Neural progenitor cell (in vitro differentiated cells): Measurements from ENCODE around the gene KIAA1217. TPM values are rescaled to one million over a fixed set of nuclear protein-coding genes. Genes with fewer than 3 reads are reported as not detected.

Experiments
- DNase-seq: peaks from one replicate; pipeline ENCODE4 v3.0.0-alpha.2; 2016; ENCODE audit warnings: low spot score
- H2AFZ ChIP-seq: fragments of 200-600 bp; sonication (generic); replicated peaks from 2 replicates; pipeline ENCODE4 v1.6.1; 2016; ENCODE audit warnings: antibody characterized with exemption
- H3F3A ChIP-seq: fragments of 200-600 bp; sonication (generic); 2 replicates; pipeline ENCODE4 v1.6.1; 2016; ENCODE audit warnings: antibody characterized with exemption, low read depth
- H3K27ac ChIP-seq: fragments of 200-600 bp; sonication (generic); 2 replicates; pipeline ENCODE4 v1.5.1; 2016; ENCODE audit warnings: mild to moderate bottlenecking
- H3K27me3 ChIP-seq: fragments of 200-600 bp; sonication (generic); 2 replicates; pipeline ENCODE4 v1.6.1; 2016; ENCODE audit warnings: mild to moderate bottlenecking, moderate library complexity
- H3K36me3 ChIP-seq: fragments of 200-600 bp; sonication (generic); 2 replicates; pipeline ENCODE4 v1.5.1; 2016
- H3K4me1 ChIP-seq: fragments of 200-600 bp; sonication (generic); 2 replicates; pipeline ENCODE4 v1.6.1; 2016; ENCODE audit warnings: mixed run types
- H3K4me2 ChIP-seq: fragments of 200-600 bp; sonication (generic); 2 replicates; pipeline ENCODE4 v1.6.1; 2016
- H3K4me3 ChIP-seq: fragments of 200-600 bp; sonication (generic); 2 replicates; pipeline ENCODE4 v1.5.1; 2016
- H3K79me2 ChIP-seq: fragments of 200-600 bp; sonication (generic); 2 replicates; pipeline ENCODE4 v1.6.1; 2016; ENCODE audit warnings: low read depth
- H3K9ac ChIP-seq: fragments of 200-600 bp; sonication (generic); 2 replicates; pipeline ENCODE4 v1.6.1; 2016
- H3K9me3 ChIP-seq: fragments of 200-600 bp; sonication (generic); 2 replicates; pipeline ENCODE4 v1.5.1; 2016; ENCODE audit warnings: low read depth
- H4K20me1 ChIP-seq: fragments of 200-600 bp; sonication (generic); 2 replicates; pipeline ENCODE4 v1.6.1; 2016; ENCODE audit warnings: low read depth
- H3K27ac Mint-ChIP-seq: 3 replicates; pipeline ENCODE4 v1.8.0; 2021; ENCODE audit warnings: mixed read lengths
- H3K27me3 Mint-ChIP-seq: 2 replicates; pipeline ENCODE4 v1.8.0; 2022; ENCODE audit warnings: low read depth, mild to moderate bottlenecking, inconsistent platforms, moderate library complexity, mixed read lengths; ENCODE audit not compliant: insufficient read depth
- H3K36me3 Mint-ChIP-seq: 3 replicates; pipeline ENCODE4 v1.8.0; 2021; ENCODE audit warnings: mixed read lengths
- H3K4me1 Mint-ChIP-seq: 3 replicates; pipeline ENCODE4 v1.8.0; 2021; ENCODE audit warnings: mixed read lengths
- H3K4me3 Mint-ChIP-seq: 3 replicates; pipeline ENCODE4 v1.8.0; 2021; ENCODE audit warnings: mild to moderate bottlenecking, moderate library complexity, mixed read lengths
- H3K9me3 Mint-ChIP-seq: 3 replicates; pipeline ENCODE4 v1.8.0; 2020; ENCODE audit warnings: mixed read lengths
- CTCF ChIP-seq: fragments of 200-600 bp; sonication (generic); IDR thresholded peaks from 2 replicates; pipeline ENCODE4 v1.5.1; 2017; ENCODE audit warnings: antibody characterized with exemption, mild to moderate bottlenecking
- EZH2 ChIP-seq: fragments of 200-600 bp; sonication (generic); IDR thresholded peaks from 2 replicates; pipeline ENCODE4 v1.6.1; 2017; ENCODE audit warnings: antibody characterized with exemption, mild to moderate bottlenecking, moderate library complexity
- EZH2phosphoT487 ChIP-seq: fragments of 200-600 bp; sonication (generic); IDR thresholded peaks from 2 replicates; pipeline ENCODE4 v1.6.1; 2017; ENCODE audit warnings: antibody characterized with exemption
- total RNA-seq: library from RNA; depleted of rRNA; stranded (reverse); fragments of >200 nt; gene quantifications from 2 replicates; pipeline ENCODE4 v1.2.3, GENCODE V29; 2015; ENCODE audit warnings: low replicate concordance

KIAA1217 gene
- total RNA-seq, 1 donor from 2014 or later = 13.1 TPM

GRCh38 chr10:24340883-24341282, 131.9 kb downstream of the KIAA1217 start:
- peaks cover 14% of the 10 kb centered on the region for H3K4me1 Mint-ChIP-seq
- no peak overlapping the region for H2AFZ ChIP-seq

GRCh38 chr10:24341371-24341770, 132.4 kb downstream of the KIAA1217 start:
- Histone ChIP-seq H3K9ac (no peak overlapping the region), H3F3A (no peaks in the 10 kb centered on the region), H3K27me3 (no peaks in the 10 kb centered on the region), H3K36me3 (no peaks in the 10 kb centered on the region), H3K4me2 (no peak overlapping the region), H2AFZ (no peak overlapping the region), H3K4me1 (peaks cover 13% of the 10 kb centered on the region), H3K4me3 (no peak overlapping the region), H4K20me1 (peaks cover 3% of the 10 kb centered on the region), H3K27ac (no peak overlapping the region), H3K9me3 (no peaks in the 10 kb centered on the region), H3K79me2 (peaks cover 9% of the 10 kb centered on the region)
- Mint-ChIP-seq H3K9me3 (peaks cover 5% of the 10 kb centered on the region), H3K4me3 (no peak overlapping the region), H3K27ac (no peak overlapping the region), H3K4me1 (peaks cover 14% of the 10 kb centered on the region), H3K36me3 (peaks cover 5% of the 10 kb centered on the region), H3K27me3 (no peaks in the 10 kb centered on the region)
- no peak for TF ChIP-seq CTCF
- TF ChIP-seq EZH2phosphoT487 = no peak
- TF ChIP-seq EZH2 = no peak
- no peak for DNase-seq

More at GRCh38 chr10:24340883-24341282, 131.9 kb downstream of the KIAA1217 start:
- no peaks in the 10 kb centered on the region for H3K36me3 ChIP-seq
- no peaks in the 10 kb centered on the region for H3K9me3 ChIP-seq
- peaks cover 3% of the 10 kb centered on the region for H4K20me1 ChIP-seq
- H3F3A ChIP-seq = no peaks in the 10 kb centered on the region
- H3K27ac ChIP-seq = no peak overlapping the region
- TF ChIP-seq CTCF (no peak), EZH2phosphoT487 (no peak), EZH2 (no peak)
- no peak for DNase-seq
- Mint-ChIP-seq H3K9me3 (peaks cover 5% of the 10 kb centered on the region), H3K36me3 (peaks cover 5% of the 10 kb centered on the region), H3K27me3 (no peaks in the 10 kb centered on the region), H3K4me3 (no peak overlapping the region), H3K27ac (no peak overlapping the region)
- no peak overlapping the region for H3K4me2 ChIP-seq
- H3K79me2 ChIP-seq = peaks cover 9% of the 10 kb centered on the region
- H3K4me1 ChIP-seq = peaks cover 13% of the 10 kb centered on the region
- H3K9ac ChIP-seq = no peak overlapping the region
- no peaks in the 10 kb centered on the region for H3K27me3 ChIP-seq
- no peak overlapping the region for H3K4me3 ChIP-seq

- TF ChIP-seq EZH2 (no peak), EZH2phosphoT487 (no peak), CTCF (no peak)
- H2AFZ ChIP-seq = no peak overlapping the region
- H3K4me3 ChIP-seq = no peak overlapping the region
- Mint-ChIP-seq H3K4me3 (no peak overlapping the region), H3K9me3 (peaks cover 5% of the 10 kb centered on the region), H3K27me3 (no peaks in the 10 kb centered on the region), H3K4me1 (peaks cover 14% of the 10 kb centered on the region), H3K36me3 (no peaks in the 10 kb centered on the region), H3K27ac (no peak overlapping the region)
- H3K4me1 ChIP-seq = peaks cover 13% of the 10 kb centered on the region
- no peaks in the 10 kb centered on the region for H3K36me3 ChIP-seq
- no peak overlapping the region for H3K4me2 ChIP-seq
- no peak for DNase-seq
- H3K79me2 ChIP-seq = peaks cover 9% of the 10 kb centered on the region
- no peaks in the 10 kb centered on the region for H3K9me3 ChIP-seq
- no peaks in the 10 kb centered on the region for H3F3A ChIP-seq
- no peak overlapping the region for H3K9ac ChIP-seq
- H3K27me3 ChIP-seq = no peaks in the 10 kb centered on the region
- H4K20me1 ChIP-seq = peaks cover 3% of the 10 kb centered on the region
- H3K27ac ChIP-seq = no peak overlapping the region
Observed at GRCh38 chr10:24341897-24342296, 133.0 kb downstream of the KIAA1217 start.
